ENCODE measurements around the gene CELSR1.

DNA sequence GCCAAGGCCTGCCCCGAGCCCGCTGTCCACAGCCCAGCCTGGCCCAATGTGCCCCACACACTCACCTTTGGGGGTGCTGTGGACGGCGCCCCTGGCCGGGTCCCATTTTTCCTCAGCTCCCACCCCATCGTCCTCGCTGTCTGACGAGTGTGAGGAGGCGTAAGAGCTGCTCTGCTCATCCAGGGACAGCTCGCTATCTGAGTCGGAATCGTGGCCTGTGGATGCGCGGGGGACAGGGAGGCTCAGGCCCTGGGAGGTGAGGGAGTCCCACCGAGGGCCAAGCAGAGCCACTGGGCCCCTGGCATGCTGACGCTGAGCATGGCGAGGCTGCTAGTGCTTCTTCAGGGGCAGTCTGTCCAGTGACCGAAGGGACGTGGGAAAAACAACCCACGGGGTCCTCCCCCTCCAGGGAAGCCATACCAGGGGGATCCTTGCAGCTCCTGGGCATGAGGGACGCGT lies 172.2 kb downstream of the CELSR1 start:
- TF ChIP-seq CTCF (IDR thresholded peaks at IDR 0.05) (no peak), POLR2A (IDR thresholded peaks at IDR 0.05) (no peak)

Data from thyroid gland (tissue), 4 donors.